Mucosa of gallbladder (tissue), 1 donor: ENCODE results near the gene KNDC1. TPM values are rescaled to one million over a fixed set of nuclear protein-coding genes. Genes with fewer than 3 reads are reported as not detected.
"Not testable (repeated sequence)": the region's sequence is repeated elsewhere in the genome, so short reads cannot be mapped to it uniquely, and the experiment has no call there.

ENCODE experiments used
- DNase-seq: peaks from one replicate; pipeline ENCODE4 v3.0.0-alpha.2; 2020; ENCODE audit warnings: low spot score
- total RNA-seq: library from RNA; stranded (reverse); gene quantifications from one replicate; pipeline ENCODE4 v1.2.1, GENCODE V29; 2021
- donor health status: DM: no; HTN: no; CAD: no.

The KNDC1 gene
- total RNA-seq, 1 donor from 2014 or later, result 5.2 TPM

DNA sequence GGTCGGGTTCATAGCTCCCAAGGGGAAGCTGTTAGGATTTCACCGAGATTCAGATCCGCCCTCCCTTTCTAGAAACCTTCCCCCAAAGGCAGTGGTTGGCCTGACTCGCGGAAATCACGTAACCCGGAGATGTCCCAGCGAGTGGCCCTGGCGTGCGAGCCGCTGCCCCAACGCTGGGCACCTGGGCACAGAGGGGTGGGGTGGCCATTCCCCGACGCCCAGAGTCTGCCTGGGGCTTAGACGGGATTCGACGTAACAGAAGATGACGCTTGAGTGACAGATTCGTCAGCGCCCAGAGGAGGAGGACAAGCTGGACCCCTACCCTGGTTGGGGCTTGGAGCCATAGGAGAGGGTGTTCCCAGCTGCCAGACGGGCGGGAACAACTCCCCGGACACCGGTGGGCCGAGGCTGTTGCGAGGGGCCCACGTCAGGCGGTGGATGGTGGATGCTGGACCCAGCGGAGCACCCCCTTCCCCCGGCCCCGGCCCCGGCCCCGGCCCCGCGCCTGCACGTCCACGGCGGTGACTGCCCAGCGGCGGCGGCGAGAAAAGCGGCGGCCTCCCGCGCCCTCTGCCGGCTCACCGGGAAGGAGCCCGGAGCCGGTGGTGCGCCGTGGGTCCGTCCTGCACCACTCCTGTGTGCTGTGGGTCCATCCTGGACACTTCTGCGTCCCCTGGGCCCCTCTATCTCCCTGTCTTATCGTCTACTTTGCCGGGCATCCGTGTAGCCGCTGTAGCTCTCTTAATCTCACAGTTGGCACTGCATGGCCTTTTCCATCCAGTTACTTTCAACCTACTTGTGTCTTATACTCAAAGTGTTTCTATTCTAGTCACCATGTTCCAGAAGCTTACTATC is 35.4 kb upstream of the KNDC1 start:
- no peak for DNase-seq

DNA sequence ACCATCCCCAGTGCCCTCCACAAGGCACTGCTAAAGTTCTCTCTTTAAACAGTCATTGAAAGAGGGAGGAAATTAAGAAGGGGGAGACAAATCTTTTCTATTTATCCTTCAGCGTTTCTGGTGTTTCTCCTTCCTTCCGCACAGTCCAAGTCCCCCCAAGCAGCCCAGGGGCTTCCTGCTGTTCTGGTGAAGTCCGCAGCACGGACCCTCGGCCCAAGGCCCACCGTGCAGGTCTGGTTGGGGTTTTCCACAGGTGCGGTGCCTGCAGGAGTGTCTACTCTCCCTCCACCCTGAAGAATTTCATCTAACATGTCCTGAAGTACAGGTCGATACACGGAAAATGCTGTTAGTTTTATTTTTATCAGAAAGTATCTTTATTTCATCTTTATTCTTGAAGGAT is 34.1 kb upstream of the KNDC1 start:
- no peak for DNase-seq

DNA sequence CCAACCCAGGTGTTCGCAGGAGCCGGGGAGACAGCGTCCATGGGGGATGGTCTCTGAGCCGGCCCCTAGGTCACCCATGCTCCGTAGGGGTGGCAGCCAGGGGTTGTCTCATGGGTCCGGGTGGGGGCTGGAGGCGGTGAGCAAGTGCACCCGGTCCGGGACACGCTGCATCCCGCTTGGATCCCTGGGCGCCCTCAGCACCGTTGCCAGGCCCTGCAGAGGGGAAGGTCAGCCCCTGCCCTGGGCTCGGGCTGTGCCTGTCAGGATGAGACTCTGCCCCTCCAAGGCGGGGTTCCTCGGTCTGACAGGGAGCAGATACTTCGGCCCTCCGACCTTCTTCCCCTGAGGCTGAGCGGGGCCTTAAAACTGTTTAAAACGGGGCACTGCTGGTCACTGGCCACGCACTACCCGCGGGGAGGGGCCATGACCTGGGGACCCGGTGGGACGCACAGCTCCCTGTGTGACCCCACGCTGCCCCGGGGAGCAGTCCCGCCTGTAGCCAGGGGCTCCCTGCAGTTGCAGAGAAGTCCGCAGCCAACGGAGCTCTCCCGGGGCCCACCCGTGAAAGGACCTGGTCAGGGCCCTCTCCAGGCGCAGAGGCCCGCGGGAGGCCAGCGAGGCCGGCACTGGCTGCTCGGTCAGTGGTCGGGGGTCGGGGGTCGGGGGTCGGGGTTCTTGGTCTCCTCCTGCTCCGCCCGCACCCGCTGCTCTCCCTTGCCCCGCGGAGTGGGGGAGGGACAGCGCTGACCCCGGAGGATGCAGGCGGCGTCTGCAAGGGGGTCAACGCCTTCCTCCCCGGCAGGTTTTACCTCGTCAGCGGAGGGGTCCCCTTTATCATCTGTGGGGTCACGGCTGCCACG is 33.4 kb upstream of the KNDC1 start:
- no peak for DNase-seq

DNA sequence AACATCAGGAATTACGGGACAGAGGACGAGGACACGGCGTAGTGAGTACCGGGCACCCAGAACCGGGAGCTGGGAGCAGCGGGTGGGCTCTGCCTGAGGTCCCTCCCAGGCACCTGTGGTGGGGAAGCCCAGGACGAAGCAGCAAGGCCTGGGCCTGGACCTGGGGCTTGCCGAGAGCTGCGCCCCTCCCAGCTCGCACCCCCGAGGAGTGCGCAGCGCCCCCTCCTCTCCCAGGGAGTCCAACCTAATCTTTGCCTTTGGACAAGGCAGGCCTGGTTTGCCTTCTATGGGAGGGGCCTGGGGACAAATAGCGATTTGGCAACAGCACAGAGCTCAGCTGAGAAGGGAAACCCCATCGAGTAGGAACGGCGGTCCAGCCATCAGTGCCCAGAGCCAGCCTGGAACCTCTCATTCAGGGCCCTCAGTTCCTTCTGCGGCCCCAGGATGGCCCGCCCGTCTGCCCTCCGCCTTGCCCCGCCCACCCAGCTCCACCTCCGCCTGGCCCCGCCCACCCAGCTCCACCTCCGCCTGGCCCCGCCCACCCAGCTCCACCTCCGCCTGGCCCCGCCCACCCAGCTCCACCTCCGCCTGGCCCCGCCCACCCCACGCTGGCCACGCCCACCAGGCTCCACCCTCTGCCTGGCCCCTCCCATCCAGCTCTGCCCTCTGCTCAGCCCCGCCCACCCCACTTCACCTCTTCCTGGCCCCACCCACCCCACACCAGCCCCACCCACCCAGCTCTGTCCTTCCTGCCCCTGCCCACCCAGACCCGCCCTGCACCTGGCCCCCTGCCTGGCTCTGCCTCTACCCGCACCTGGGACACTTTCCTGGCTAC is 32.5 kb upstream of the KNDC1 start:
- no peak for DNase-seq

DNA sequence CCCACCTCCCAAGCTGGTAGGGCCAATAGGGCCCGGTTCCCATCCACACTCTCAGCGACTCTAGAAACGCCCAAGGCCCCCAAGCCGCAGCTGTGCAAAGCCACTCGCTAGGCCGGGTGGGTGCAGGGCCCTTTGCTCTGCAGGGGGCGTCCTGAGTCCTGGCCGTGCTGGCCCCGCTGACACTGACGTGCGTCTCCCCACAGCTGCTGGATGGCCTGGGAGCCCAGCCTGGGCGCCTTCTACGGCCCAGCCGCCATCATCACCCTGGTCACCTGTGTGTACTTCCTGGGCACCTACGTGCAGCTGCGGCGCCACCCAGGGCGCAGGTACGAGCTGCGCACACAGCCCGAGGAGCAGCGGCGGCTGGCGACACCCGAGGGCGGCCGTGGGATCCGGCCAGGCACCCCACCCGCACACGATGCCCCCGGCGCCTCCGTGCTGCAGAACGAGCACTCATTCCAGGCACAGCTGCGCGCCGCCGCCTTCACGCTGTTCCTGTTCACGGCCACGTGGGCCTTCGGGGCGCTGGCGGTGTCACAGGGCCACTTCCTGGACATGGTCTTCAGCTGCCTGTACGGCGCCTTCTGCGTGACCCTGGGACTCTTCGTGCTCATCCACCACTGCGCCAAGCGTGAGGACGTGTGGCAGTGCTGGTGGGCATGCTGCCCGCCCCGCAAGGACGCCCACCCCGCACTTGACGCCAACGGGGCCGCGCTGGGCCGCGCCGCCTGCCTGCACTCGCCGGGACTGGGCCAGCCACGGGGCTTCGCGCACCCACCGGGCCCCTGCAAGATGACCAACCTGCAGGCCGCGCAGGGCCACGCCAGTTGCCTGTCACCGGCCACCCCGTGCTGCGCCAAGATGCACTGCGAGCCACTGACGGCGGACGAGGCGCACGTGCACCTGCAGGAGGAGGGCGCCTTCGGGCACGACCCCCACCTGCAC is 31.6 kb upstream of the KNDC1 start:
- DNase-seq, result no peak

DNA sequence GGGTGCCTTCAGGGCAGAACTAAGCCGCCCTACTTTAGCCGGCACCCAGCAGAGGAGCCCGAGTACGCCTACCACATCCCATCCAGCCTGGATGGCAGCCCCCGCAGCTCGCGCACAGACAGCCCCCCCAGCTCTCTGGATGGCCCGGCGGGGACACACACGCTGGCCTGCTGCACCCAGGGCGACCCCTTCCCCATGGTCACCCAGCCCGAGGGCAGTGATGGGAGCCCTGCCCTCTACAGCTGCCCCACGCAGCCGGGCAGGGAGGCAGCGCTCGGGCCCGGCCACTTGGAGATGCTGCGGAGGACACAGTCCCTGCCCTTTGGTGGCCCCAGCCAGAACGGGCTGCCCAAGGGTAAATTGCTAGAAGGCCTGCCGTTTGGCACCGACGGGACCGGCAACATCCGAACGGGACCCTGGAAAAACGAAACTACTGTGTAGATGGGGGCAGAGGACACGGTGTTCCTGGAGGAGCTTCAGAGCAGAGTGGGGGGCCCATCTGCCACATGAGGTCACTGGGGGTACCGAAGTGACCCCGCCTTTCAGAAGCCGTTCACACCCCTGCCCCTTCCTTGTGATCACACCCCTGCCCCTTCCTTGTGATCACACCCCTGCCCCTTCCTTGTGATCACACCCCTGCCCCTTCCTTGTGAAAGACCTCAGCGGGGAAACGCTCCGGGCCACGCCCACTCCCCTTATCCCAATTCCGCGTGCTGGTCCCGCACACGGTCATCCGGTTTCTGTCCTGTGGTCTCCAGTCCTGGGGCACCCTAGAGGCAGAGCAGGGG is 30.8 kb upstream of the KNDC1 start:
- no peak for DNase-seq

DNA sequence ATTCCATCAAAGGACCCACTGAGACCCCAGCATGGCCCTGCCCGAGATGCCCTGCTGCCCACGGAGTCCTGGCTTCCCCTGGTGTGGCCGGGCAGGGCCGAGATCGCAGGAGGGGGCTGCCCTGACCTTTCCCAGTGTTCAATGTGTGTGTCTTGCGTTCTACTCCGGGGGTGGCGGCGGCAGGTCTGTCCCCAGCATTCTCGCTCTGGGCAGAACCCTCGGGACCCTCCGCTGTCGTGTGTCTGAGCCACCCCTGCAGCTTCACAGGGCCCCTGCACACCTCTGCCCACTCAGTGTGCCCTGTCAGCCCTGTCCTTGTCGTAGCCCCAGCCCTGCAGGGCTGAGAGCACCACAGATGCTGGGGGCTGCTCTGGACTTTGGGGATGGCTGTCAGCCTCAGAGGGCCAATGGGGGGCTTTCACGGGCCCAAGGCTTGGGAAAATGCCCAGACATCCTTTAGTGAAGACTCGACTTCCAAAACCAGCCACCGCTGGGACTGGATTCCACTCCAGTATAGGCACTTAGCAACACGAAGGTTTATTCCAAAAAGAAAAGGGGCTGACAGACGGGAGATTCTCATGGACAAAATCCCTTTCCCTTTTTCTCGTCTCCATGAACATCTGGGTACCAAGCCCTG is 30.0 kb upstream of the KNDC1 start:
- no peak for DNase-seq

DNA sequence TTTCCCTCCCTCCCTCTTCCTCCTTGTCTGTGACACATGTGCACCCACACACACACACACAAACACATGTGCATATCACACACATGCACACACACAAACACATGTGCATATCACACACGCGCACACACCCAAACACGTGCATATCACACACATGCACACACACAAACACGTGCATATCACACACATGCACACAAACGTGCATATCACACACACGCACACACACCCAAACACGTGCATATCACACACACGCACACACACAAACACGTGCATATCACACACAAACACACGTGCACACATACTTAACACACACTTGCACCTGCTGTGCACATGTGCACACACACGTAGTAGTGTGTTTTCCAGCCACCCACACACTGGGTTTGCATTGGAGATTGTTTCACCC is 29.4 kb upstream of the KNDC1 start:
- DNase-seq, result no peak

DNA sequence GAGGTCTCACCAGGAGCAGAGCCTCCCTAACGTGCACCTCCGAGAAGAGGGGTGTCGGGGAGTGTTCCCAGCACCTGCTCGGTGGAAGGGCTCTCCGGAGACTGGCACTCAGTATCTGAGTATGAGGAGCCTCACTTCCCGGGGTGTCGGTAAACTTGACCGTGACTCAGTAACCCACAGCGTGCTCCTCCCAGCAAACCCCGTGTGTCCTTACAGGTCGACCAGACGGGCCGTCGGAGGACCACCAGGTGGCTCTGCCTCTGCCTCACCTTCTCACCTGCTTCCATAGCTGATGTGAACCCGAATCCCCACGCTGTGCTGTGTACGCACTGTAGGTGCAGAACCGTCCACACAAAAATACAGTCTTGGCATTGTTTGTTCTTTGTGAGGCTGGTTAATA is 29.0 kb upstream of the KNDC1 start:
- DNase-seq, result no peak

DNA sequence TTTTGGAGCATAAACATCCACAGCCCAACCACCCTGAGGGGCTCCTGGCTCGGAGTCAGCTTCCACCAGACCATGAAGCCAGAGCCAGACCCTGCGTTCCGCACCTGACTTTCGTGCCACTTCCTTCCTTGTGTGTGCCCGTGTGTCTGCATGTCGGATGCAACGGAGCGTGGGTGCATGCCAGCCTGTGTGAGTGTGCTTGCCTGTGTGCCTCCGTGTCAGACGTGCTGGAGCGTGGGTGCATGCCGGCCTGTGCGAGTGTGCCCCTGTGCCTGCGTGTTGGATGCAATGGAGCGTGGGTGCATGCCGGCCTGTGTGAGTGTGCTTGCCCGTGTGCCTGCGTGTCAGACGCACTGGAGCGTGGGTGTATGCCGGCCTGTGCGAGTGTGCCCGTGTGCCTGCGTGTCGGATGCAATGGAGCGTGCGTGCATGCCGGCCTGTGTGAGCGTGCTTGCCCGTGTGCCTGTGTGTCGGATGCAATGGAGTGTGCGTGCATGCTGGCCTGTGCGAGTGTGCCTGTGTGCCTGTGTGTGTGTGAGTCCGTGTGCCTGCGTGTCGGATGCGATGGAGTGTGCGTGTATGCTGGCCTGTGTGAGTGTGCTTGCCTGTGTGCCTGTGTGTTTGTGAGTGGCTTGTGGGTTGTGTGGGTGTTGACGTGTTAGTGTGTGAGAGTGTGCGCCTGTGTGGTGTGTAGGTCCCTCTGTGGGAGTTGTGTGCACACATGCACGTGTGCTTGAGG is 28.1 kb upstream of the KNDC1 start:
- no peak for DNase-seq

DNA sequence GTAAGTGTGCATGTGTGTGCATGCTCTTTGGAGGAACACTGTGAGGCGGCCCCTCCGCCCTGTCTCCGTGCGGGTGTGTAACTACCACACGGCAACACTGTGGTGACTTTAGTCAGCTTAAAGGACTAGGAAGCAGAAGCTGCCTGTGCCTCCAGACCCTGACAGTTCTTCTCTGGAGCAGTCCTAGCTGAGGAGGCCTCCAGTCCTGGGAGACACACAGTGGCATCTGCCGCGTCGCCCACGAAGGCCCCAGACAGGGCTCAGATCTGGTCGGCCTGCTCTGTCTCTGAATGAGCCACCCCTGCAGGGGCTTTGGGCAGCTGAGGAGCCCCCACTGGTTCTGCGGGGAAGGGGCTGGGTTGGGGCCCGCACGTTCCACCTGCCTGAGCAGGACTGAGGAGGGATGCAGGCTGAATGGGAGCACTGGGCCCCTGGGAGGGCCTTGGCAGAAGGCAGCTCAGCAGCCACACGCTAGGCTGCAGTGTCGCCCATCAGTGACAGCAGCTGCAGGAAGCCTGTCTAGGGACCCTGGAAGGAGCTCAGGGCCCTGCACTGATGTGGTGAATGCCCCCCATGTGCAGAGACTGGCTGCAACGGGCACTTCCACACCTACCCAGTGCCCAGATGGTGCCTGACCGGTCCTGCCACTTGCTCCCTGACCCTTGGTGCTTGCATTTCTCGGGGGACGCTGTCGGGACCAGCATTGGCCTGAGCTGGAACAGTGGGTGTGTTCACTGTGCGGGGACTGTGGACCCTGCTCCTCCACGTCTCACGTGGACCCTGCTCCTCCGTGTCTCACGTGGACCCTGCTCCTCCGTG is 27.3 kb upstream of the KNDC1 start:
- DNase-seq, result no peak

DNA sequence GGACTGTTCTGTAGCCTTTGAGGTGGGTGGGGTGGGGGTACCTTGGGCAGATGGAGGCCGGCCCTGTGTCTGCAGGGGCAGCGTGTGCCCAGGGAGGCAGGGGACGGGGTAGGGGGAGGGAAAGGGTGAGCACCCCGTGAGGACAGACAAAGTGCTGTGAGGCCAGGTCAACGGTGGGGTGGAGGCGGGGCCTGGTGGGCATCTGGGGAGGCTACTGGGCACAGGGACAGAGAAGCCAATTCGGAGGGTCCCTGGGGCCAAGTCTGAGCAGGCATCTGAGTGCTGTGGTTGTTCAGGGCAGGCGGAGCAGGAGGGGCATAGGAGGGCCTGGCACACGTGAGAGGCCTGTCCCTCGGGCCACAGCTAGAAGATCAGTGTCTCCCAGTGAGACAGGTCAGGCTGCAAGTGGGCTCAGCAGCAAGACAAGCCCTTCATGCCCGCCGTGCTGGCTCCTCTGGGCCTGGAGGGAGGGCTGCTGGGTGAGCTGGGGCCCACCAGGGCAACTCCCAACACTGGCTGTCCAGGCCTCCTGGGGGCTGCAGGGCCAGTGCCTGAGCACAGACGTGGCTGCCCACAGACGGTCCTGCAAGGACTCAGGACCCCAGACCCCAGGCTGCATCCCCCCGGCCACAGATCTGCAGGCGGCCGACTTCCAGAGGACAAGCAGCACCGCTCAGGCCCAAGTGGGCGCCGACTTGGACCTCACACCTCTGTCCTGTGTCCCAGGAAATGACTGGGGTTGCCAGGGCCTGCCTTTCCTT is 26.4 kb upstream of the KNDC1 start:
- no peak for DNase-seq

DNA sequence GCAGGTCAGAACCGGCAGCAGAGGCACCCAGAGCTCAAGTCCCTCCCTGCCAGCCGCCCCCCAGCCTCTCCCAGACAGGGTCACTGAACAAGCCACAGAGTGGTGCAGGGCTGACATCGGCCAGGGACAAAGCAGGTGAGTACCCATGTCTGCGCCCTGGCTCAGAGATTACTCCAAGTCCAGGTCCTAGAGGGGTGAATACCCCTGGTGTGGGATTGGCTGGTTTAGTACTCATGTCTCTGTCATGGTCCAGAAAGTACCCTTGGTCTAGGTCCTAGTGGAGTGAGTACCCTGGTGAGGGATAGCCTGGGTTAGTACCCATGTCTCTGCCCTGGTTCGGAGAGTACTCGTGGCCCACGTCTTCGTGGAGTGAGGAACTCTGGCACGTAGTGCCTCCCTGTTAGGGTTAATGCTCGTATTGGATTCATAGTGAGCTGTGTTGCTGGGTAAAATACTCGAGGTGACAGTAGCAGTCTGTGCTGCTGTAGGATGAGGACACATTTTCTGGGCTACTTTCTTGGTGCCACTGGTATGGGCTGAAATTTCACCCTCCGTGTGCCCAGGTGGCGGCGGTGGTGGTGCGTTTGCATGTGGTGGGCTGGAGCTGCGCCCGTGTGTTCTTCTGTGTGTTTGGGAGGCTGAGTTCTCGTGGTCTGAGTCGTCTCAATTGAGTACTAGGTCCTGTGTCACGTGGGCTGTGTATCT is 25.5 kb upstream of the KNDC1 start:
- no peak for DNase-seq

DNA sequence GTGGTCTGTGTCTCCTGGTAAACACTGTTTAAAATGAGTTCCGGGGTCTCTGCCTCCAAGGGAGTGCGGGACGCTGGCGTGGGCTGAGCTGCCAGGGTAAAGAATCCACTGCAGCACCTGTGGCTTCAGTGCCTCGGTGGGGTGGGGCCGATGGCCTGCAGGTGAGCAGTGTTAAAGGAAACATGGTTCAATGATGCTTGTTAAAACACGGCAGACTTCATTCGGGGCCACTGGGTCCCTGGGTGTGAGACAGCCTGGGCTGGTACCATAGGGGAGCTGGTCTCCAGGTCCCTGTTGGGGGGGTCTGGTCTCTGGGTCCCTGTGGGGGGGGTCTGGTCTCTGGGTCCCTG is 24.9 kb upstream of the KNDC1 start:
- no peak for DNase-seq

DNA sequence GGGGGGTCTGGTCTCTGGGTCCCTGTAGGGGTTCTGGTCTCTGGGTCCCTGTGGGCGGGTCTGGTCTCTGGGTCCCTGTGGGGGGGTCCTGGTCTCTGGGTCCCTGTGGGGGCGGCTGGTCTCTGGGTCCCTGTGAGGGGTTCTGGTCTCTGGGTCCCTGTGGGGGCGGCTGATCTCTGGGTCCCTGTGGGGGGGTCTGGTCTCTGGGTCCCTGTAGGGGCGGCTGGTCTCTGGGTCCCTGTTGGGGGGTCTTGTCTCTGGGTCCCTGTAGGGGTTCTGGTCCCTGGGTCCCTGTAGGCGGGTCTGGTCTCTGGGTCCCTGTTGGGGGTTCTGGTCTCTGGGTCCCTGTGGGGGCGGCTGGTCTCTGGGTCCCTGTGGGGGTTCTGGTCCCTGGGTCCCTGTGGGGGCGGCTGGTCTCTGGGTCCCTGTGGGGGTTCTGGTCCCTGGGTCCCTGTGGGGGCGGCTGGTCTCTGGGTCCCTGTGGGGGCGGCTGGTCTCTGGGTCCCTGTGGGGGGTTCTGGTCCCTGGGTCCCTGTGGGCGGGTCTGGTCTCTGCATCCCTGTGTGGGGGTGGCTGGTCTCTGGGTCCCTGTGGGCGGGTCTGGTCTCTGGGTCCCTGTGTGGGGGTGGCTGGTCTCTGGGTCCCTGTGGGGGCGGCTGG is 22.4 kb upstream of the KNDC1 start:
- not testable (repeated sequence) for DNase-seq

DNA sequence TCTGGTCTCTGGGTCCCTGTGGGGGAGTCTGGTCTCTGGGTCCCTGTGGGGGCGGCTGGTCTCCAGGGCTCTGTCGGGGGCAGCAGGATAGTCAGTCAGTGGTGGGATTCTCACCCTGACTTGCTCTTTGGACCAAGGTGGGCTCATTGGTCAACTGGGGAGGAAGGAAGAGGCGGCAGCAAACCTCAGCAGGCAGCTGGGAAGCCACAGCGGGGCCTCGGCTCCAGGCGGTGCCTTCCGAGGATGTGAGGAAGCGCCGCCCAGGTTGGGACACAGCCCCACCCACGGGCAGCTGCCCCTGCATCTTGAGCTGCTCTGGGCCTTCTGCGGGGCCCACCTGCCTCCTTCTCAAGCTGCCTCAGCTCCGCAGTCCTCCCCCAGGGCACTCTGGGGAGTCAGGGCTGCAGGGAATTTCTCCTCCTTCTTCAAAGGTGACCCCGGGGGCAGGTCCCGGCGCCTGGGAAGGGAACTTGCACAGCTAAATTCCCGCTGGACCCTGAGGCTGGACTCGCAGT is 20.4 kb upstream of the KNDC1 start:
- DNase-seq, result no peak
